ENCODE data around the gene WFIKKN1. TPM values are rescaled to one million over a fixed set of nuclear protein-coding genes. Genes with fewer than 3 reads are reported as not detected.

WFIKKN1 gene
- total RNA-seq, 2 donors from 2014 or later, result 0.10 to 0.18 TPM

GRCh38 chr16:676565-676902, 45.7 kb downstream of the WFIKKN1 start:
- Mint-ChIP-seq H3K4me1 (peaks cover 13% of the 10 kb centered on the region), H3K27me3 (no peaks in the 10 kb centered on the region), H3K27ac (no peak overlapping the region), H3K36me3 (ENCODE audit: low read depth) (no peaks in the 10 kb centered on the region), H3K4me3 (no peak overlapping the region)
- ATAC-seq, result no peak
- no peak for DNase-seq
- no peaks in the 10 kb centered on the region for H3K9me3 ChIP-seq (ENCODE audit: control insufficient read depth, low read length, poor library complexity, severe bottlenecking)

DNA sequence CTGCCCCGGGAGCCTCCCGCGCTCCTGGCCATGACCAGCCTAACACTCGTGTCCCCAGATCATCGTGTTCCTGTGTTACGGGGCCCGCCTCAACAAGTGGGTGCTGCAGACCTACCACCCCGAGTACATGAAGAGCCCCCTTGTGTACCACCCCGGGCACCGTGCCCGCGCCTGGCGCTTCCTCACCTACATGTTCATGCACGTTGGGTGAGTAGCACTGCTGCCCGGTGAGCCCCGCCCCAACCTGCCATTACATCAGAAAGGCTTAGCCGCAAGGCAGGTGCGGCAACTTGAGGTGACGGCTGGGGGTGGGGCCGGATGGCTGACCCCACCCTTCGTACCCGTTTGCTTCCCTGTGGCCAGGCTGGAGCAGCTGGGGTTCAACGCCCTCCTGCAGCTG, 46.1 kb downstream of the WFIKKN1 start:
- no peaks in the 10 kb centered on the region for H3K9me3 ChIP-seq (ENCODE audit: control insufficient read depth, low read length, poor library complexity, severe bottlenecking)
- peak in 1 of 3 donors; percentile 38 for DNase-seq
- Mint-ChIP-seq H3K36me3 (ENCODE audit: low read depth) (no peaks in the 10 kb centered on the region), H3K27ac (no peak overlapping the region), H3K4me1 (peaks cover 16% of the 10 kb centered on the region), H3K27me3 (no peaks in the 10 kb centered on the region), H3K4me3 (peak overlapping the region; percentile 80)
- no peak for ATAC-seq

GRCh38 chr16:677316-678190, 46.8 kb downstream of the WFIKKN1 start:
- H3K4me3 Mint-ChIP-seq, result peak overlapping the region; percentile 80
- H3K27me3 Mint-ChIP-seq, result no peaks in the 10 kb centered on the region
- no peak for ATAC-seq
- no peak for DNase-seq
- H3K36me3 Mint-ChIP-seq (ENCODE audit: low read depth), result no peaks in the 10 kb centered on the region
- no peaks in the 10 kb centered on the region for H3K9me3 ChIP-seq (ENCODE audit: control insufficient read depth, low read length, poor library complexity, severe bottlenecking)
- H3K4me1 Mint-ChIP-seq, result peaks cover 20% of the 10 kb centered on the region
- no peak overlapping the region for H3K27ac Mint-ChIP-seq

DNA sequence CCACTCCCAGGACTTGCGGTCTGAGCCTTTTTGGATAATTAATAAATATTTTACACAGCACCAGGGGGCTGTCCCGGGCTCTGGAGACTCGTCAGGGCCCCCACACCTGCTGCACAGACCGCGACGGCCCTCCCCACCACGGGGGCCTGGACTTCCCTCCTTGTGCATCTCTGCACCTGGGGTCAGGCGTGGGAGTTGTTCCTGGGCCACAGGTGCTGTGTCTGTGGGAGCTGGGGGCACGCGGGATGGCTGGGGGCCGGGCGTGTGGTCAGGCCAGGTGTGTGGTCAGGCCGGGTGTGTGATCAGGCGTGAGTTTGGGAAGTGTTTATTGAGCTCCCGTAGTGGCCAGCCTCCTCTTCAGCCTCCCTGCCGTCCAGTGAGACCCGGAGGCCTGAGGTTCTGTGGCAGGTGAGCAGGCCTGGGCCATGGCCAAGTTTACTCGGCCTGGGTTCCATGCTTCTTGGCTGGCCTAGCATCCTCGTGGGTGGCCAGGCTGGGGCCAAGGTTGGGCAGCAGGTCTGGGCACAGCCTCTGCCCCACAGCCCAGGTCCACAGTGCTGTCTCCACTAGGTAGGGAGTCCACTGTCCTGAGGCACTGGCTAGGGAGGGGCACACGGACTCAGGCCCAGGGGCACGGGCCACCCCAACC, 47.5 kb downstream of the WFIKKN1 start:
- Mint-ChIP-seq H3K4me3 (peak overlapping the region; percentile 76), H3K27me3 (no peaks in the 10 kb centered on the region), H3K4me1 (peaks cover 25% of the 10 kb centered on the region), H3K36me3 (ENCODE audit: low read depth) (no peaks in the 10 kb centered on the region), H3K27ac (peak overlapping the region; percentile 34)
- H3K9me3 ChIP-seq (ENCODE audit: control insufficient read depth, low read length, poor library complexity, severe bottlenecking), result no peaks in the 10 kb centered on the region
- ATAC-seq, result no peak
- no peak for DNase-seq

GRCh38 chr16:678858-679813, 48.4 kb downstream of the WFIKKN1 start:
- H3K9me3 ChIP-seq (ENCODE audit: control insufficient read depth, low read length, poor library complexity, severe bottlenecking), result no peaks in the 10 kb centered on the region
- no peaks in the 10 kb centered on the region for H3K36me3 Mint-ChIP-seq (ENCODE audit: low read depth)
- H3K27me3 Mint-ChIP-seq, result no peaks in the 10 kb centered on the region
- ATAC-seq (no peak), DNase-seq (peak in 2 of 3 donors; percentile 50 to 53)
- peak overlapping the region; percentile 34 for H3K27ac Mint-ChIP-seq
- H3K4me3 Mint-ChIP-seq, result peak overlapping the region; percentile 82
- peaks cover 26% of the 10 kb centered on the region for H3K4me1 Mint-ChIP-seq

DNA sequence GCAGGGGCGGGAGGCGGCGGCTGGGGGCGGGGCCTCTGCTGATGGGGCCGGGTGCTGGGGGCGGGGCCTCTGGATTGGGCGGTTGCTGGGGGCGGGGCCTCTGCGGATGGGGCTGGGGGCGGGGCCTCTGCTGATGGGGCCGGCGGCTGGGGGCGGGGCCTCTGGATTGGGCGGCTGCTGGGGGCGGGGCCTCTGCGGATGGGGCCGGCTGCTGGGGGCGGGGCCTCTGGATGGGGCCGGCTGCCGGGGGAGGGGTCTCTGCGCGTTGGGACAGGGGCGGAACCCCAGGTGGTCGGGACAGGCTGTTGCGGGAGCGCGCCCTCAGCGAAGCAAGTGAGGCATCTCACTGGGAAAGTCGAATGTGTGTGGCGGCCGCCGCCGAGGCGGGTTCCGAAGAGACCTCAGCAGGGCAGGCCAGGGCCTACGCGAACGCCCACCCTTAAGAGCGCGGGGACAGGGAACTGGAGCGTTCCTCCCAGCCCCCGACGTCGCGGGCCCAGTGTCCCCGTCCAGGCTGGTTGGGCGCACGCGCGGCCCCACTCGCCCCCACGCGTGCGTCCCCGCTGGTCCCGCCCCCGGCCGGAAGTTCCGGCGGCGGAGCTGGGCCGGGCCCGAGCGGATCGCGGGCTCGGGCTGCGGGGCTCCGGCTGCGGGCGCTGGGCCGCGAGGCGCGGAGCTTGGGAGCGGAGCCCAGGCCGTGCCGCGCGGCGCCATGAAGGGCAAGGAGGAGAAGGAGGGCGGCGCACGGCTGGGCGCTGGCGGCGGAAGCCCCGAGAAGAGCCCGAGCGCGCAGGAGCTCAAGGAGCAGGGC, 49.2 kb downstream of the WFIKKN1 start, which contains the start of gene STUB1:
Gene STUB1, plus strand, starts transcription at position 597 of the 811 bp plus-strand sequence. Its CDS starts 116 bp downstream, at position 713.
- H3K4me3 Mint-ChIP-seq, result peak within 1 kb of the TSS; percentile 83
- H3K27me3 Mint-ChIP-seq, result no peaks in the 10 kb centered on the region
- no peaks in the 10 kb centered on the region for H3K36me3 Mint-ChIP-seq (ENCODE audit: low read depth)
- peak; percentile 55 for ATAC-seq
- no peaks in the 10 kb centered on the region for H3K9me3 ChIP-seq (ENCODE audit: control insufficient read depth, low read length, poor library complexity, severe bottlenecking)
- peaks cover 22% of the 10 kb centered on the region for H3K4me1 Mint-ChIP-seq
- peak; percentile 76 to 89 (median 89) for DNase-seq
- H3K27ac Mint-ChIP-seq, result peak within 1 kb of the TSS; percentile 37

DNA sequence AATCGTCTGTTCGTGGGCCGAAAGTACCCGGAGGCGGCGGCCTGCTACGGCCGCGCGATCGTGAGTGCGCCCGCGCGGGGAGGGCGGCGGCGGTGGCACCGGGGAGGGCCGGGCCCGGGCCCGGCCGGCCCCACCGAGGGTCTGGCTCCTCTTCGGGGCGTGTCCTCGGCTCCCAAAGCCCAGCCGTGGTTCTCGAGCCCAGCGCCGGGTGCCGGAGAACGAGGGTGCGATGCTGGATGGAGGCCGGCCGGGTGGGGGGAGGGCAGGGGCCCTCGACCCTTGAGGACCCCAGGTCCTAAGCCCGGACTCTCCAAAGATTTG, 49.8 kb downstream of the WFIKKN1 start:
- H3K27ac Mint-ChIP-seq, result peak overlapping the region; percentile 37
- DNase-seq (no peak), ATAC-seq (no peak)
- H3K4me1 Mint-ChIP-seq, result peaks cover 20% of the 10 kb centered on the region
- peak overlapping the region; percentile 83 for H3K4me3 Mint-ChIP-seq
- no peaks in the 10 kb centered on the region for H3K9me3 ChIP-seq (ENCODE audit: control insufficient read depth, low read length, poor library complexity, severe bottlenecking)
- no peaks in the 10 kb centered on the region for H3K27me3 Mint-ChIP-seq
- no peaks in the 10 kb centered on the region for H3K36me3 Mint-ChIP-seq (ENCODE audit: low read depth)

DNA sequence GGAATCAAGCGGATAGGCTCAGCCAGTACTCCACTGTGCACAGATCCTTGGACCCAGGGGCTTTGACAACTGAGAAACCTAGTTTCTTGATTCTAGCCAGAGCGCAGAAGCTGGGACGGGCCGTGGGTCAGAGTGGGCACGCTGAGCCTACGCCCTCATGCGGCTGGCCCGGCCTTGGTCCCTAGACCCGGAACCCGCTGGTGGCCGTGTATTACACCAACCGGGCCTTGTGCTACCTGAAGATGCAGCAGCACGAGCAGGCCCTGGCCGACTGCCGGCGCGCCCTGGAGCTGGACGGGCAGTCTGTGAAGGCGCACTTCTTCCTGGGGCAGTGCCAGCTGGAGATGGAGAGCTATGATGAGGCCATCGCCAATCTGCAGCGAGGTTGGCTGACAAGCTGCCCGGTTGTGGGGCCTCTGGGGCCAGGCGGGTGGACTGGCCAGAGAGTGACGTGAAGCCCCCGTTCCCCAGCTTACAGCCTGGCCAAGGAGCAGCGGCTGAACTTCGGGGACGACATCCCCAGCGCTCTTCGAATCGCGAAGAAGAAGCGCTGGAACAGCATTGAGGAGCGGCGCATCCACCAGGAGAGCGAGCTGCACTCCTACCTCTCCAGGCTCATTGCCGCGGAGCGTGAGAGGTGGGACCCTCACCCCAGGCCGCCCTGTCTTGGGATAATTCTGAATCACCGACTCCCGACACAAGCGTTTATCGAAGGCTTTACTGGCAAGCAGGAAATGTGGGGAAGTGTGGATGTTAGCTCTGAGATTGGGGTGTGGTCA, 50.4 kb downstream of the WFIKKN1 start:
- DNase-seq (no peak), ATAC-seq (no peak)
- H3K27ac Mint-ChIP-seq, result peak overlapping the region; percentile 37
- no peaks in the 10 kb centered on the region for H3K9me3 ChIP-seq (ENCODE audit: control insufficient read depth, low read length, poor library complexity, severe bottlenecking)
- peaks cover 20% of the 10 kb centered on the region for H3K4me1 Mint-ChIP-seq
- peak overlapping the region; percentile 83 for H3K4me3 Mint-ChIP-seq
- H3K27me3 Mint-ChIP-seq, result no peaks in the 10 kb centered on the region
- H3K36me3 Mint-ChIP-seq (ENCODE audit: low read depth), result no peaks in the 10 kb centered on the region

DNA sequence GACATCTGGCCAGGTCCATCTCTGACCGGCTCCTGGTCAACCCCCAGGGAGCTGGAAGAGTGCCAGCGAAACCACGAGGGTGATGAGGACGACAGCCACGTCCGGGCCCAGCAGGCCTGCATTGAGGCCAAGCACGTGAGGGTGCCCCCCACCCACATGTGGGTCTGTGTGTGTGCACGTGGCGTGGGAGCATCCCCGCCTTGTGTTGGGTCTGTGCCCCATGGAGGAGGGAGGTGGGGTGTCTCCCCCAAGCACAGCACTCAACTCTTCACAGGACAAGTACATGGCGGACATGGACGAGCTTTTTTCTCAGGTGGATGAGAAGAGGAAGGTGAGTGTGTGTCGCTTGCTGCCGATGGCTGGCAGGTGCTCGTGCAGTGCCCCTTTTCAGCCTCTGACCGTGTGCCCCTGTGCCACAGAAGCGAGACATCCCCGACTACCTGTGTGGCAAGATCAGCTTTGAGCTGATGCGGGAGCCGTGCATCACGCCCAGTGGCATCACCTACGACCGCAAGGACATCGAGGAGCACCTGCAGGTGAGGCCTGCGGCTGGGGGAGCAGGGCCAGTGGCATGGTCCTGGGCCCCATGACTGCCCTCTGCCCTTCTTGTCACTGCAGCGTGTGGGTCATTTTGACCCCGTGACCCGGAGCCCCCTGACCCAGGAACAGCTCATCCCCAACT, 51.1 kb downstream of the WFIKKN1 start:
- Mint-ChIP-seq H3K4me1 (peaks cover 20% of the 10 kb centered on the region), H3K4me3 (peak overlapping the region; percentile 43), H3K27me3 (no peaks in the 10 kb centered on the region), H3K27ac (peak overlapping the region; percentile 61), H3K36me3 (ENCODE audit: low read depth) (no peaks in the 10 kb centered on the region)
- ATAC-seq (no peak), DNase-seq (no peak)
- H3K9me3 ChIP-seq (ENCODE audit: control insufficient read depth, low read length, poor library complexity, severe bottlenecking), result no peaks in the 10 kb centered on the region

DNA sequence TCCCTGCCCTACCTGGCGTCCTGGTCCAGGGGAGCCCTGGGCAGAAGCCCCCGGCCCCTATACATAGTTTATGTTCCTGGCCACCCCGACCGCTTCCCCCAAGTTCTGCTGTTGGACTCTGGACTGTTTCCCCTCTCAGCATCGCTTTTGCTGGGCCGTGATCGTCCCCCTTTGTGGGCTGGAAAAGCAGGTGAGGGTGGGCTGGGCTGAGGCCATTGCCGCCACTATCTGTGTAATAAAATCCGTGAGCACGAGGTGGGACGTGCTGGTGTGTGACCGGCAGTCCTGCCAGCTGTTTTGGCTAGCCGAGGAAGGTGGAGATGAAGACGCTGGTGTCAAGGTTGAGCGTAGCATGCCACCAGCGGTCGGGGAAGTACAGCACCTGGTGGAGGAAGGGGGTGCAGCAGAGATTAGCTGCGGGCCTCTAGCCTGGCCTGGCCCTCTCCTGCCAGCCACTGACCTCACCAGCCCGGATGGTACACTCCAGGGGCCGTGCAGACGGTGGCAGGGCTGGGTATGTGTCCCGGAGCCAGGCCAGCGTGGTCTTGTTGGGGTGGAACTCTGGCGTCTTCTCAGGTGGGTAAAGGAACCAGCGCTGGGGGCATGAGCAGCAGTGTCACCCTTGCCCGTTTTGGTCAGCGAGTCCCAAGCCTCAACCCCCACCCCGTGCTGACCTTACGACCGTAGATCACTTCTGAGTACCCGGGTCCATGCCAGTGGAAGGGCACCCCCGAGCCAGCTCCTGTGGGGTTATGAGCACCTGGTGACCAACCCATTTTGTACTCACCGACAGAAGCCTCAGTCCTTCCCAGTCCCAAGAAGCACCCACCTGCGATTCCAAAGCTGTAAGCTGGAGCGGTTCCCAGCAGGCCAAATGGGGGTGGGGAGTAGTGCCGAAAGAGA, 52.0 kb downstream of the WFIKKN1 start:
- no peak for ATAC-seq
- Mint-ChIP-seq H3K27me3 (no peaks in the 10 kb centered on the region), H3K36me3 (ENCODE audit: low read depth) (no peaks in the 10 kb centered on the region), H3K4me1 (peaks cover 20% of the 10 kb centered on the region), H3K4me3 (peak overlapping the region; percentile 84), H3K27ac (peak overlapping the region; percentile 61)
- H3K9me3 ChIP-seq (ENCODE audit: control insufficient read depth, low read length, poor library complexity, severe bottlenecking), result no peaks in the 10 kb centered on the region
- DNase-seq, result no peak
